Stimulated activated effector memory CD8-positive, alpha-beta T cell treated with anti-CD3 and anti-CD28 coated beads, Interleukin-12 subunit alpha, Interleukin-12 subunit beta, amount 100 ng/mL, for 72 hours (primary cell): ENCODE data around the gene POMGNT1.

Experiments used
- ATAC-seq: fragments of 150-1000 bp; cut with Tn5 transposase; 2 replicates; pipeline ENCODE4 v1.10.0; 2021
- DNase-seq, 2 donors: peaks; one replicate each; pipeline ENCODE4 v3.0.0; 2021 to 2022; ENCODE audit warnings: low spot score in 2 of 2
- H3K27ac Mint-ChIP-seq: one replicate; pipeline ENCODE4 v1.8.0; 2022; ENCODE audit warnings: mild to moderate bottlenecking, mixed read lengths
- H3K36me3 Mint-ChIP-seq: one replicate; pipeline ENCODE4 v1.8.0; 2022; ENCODE audit warnings: mild to moderate bottlenecking, mixed read lengths
- H3K4me1 Mint-ChIP-seq: one replicate; pipeline ENCODE4 v1.8.0; 2022; ENCODE audit warnings: mixed read lengths
- H3K4me3 Mint-ChIP-seq: one replicate; pipeline ENCODE4 v1.8.0; 2022; ENCODE audit warnings: mild to moderate bottlenecking, mixed read lengths
- H3K9me3 Mint-ChIP-seq: one replicate; pipeline ENCODE4 v1.8.0; 2022; ENCODE audit warnings: mixed read lengths

POMGNT1 gene

GRCh38 chr1:46180082-46180616 is 18.1 kb downstream of the POMGNT1 start:
- H3K4me1 Mint-ChIP-seq = peaks cover 16% of the 10 kb centered on the region
- H3K9me3 Mint-ChIP-seq = no peaks in the 10 kb centered on the region
- DNase-seq (no peak), ATAC-seq (no peak)
- H3K36me3 Mint-ChIP-seq = no peaks in the 10 kb centered on the region
- no peak overlapping the region for H3K4me3 Mint-ChIP-seq
- H3K27ac Mint-ChIP-seq = no peak overlapping the region

- H3K36me3 Mint-ChIP-seq = no peaks in the 10 kb centered on the region
- H3K4me3 Mint-ChIP-seq = no peak overlapping the region
- DNase-seq (peak; percentile 44 to 77), ATAC-seq (peak; percentile 76)
- H3K4me1 Mint-ChIP-seq = peaks cover 8% of the 10 kb centered on the region
- no peaks in the 10 kb centered on the region for H3K9me3 Mint-ChIP-seq
- no peak overlapping the region for H3K27ac Mint-ChIP-seq
Measured at GRCh38 chr1:46179138-46180081, 18.8 kb downstream of the POMGNT1 start.

- no peaks in the 10 kb centered on the region for H3K36me3 Mint-ChIP-seq
- no peaks in the 10 kb centered on the region for H3K9me3 Mint-ChIP-seq
- ATAC-seq = no peak
- no peak within 1 kb of the TSS for H3K27ac Mint-ChIP-seq
- H3K4me3 Mint-ChIP-seq = no peak within 1 kb of the TSS
- no peak for DNase-seq
- H3K4me1 Mint-ChIP-seq = no peaks in the 10 kb centered on the region
Measured at GRCh38 chr1:46176211-46176865, 21.9 kb downstream of the POMGNT1 start, which contains the start of gene P3R3URF. TSS of gene P3R3URF (minus strand) at chr1:46176488. CDS start at chr1:46176471, 17 bp downstream.

GRCh38 chr1:46175243-46175642 is 23.0 kb downstream of the POMGNT1 start:
- no peaks in the 10 kb centered on the region for H3K4me1 Mint-ChIP-seq
- ATAC-seq (peak; percentile 75), DNase-seq (no peak)
- no peak overlapping the region for H3K27ac Mint-ChIP-seq
- no peaks in the 10 kb centered on the region for H3K9me3 Mint-ChIP-seq
- no peak overlapping the region for H3K4me3 Mint-ChIP-seq
- no peaks in the 10 kb centered on the region for H3K36me3 Mint-ChIP-seq

- Mint-ChIP-seq H3K27ac (no peak within 1 kb of the TSS), H3K36me3 (no peaks in the 10 kb centered on the region), H3K4me3 (no peak within 1 kb of the TSS), H3K9me3 (no peaks in the 10 kb centered on the region), H3K4me1 (no peaks in the 10 kb centered on the region)
- no peak for DNase-seq
- ATAC-seq = peak; percentile 8
Measured at GRCh38 chr1:46174448-46175231, 23.6 kb downstream of the POMGNT1 start, which contains the start of gene TSPAN1. TSS of gene TSPAN1 (plus strand) at chr1:46175087. CDS start at chr1:46181108, 6,021 bp downstream.

- H3K27ac Mint-ChIP-seq = no peak overlapping the region
- DNase-seq (no peak), ATAC-seq (no peak)
- H3K4me3 Mint-ChIP-seq = no peak overlapping the region
- H3K9me3 Mint-ChIP-seq = no peaks in the 10 kb centered on the region
- no peaks in the 10 kb centered on the region for H3K36me3 Mint-ChIP-seq
- H3K4me1 Mint-ChIP-seq = no peaks in the 10 kb centered on the region
Measured at GRCh38 chr1:46173361-46173856, 24.8 kb downstream of the POMGNT1 start.

- no peak for ATAC-seq
- H3K4me1 Mint-ChIP-seq = peaks cover 6% of the 10 kb centered on the region
- no peak for DNase-seq
- H3K27ac Mint-ChIP-seq = no peak overlapping the region
- no peaks in the 10 kb centered on the region for H3K9me3 Mint-ChIP-seq
- no peaks in the 10 kb centered on the region for H3K36me3 Mint-ChIP-seq
- H3K4me3 Mint-ChIP-seq = no peak overlapping the region
Measured at GRCh38 chr1:46172321-46172720, 25.9 kb downstream of the POMGNT1 start.

- H3K27ac Mint-ChIP-seq = no peak overlapping the region
- no peak for ATAC-seq
- no peak for DNase-seq
- H3K4me3 Mint-ChIP-seq = no peak overlapping the region
- H3K4me1 Mint-ChIP-seq = peaks cover 10% of the 10 kb centered on the region
- H3K9me3 Mint-ChIP-seq = no peaks in the 10 kb centered on the region
- no peaks in the 10 kb centered on the region for H3K36me3 Mint-ChIP-seq
Measured at GRCh38 chr1:46171871-46172270, 26.4 kb downstream of the POMGNT1 start.

- Mint-ChIP-seq H3K9me3 (no peaks in the 10 kb centered on the region), H3K4me1 (peaks cover 15% of the 10 kb centered on the region), H3K36me3 (no peaks in the 10 kb centered on the region), H3K4me3 (no peak overlapping the region), H3K27ac (no peak overlapping the region)
- ATAC-seq = no peak
- DNase-seq = no peak
Measured at GRCh38 chr1:46171351-46171750, 26.9 kb downstream of the POMGNT1 start.

- Mint-ChIP-seq H3K36me3 (no peaks in the 10 kb centered on the region), H3K9me3 (no peaks in the 10 kb centered on the region)
Measured at GRCh38 chr1:46169811-46170454, 28.3 kb downstream of the POMGNT1 start.

GRCh38 chr1:46168477-46168876 is 29.8 kb downstream of the POMGNT1 start:
- H3K36me3 Mint-ChIP-seq = no peaks in the 10 kb centered on the region
- H3K4me1 Mint-ChIP-seq = peaks cover 17% of the 10 kb centered on the region
- no peak overlapping the region for H3K4me3 Mint-ChIP-seq
- ATAC-seq (no peak), DNase-seq (no peak)
- no peak overlapping the region for H3K27ac Mint-ChIP-seq
- H3K9me3 Mint-ChIP-seq = no peaks in the 10 kb centered on the region

More at GRCh38 chr1:46169811-46170454, 28.3 kb downstream of the POMGNT1 start:
- Mint-ChIP-seq H3K27ac (no peak overlapping the region), H3K4me1 (peaks cover 17% of the 10 kb centered on the region), H3K4me3 (no peak overlapping the region)
- no peak for DNase-seq
- no peak for ATAC-seq

- Mint-ChIP-seq H3K36me3 (no peaks in the 10 kb centered on the region), H3K9me3 (no peaks in the 10 kb centered on the region), H3K4me1 (peaks cover 17% of the 10 kb centered on the region), H3K27ac (peak overlapping the region; percentile 97), H3K4me3 (peak overlapping the region; percentile 84)
- ATAC-seq (peak; percentile 65), DNase-seq (peak; percentile 26 to 69)
Measured at GRCh38 chr1:46166521-46167462, 31.4 kb downstream of the POMGNT1 start.

GRCh38 chr1:46160212-46160611 is 38.0 kb downstream of the POMGNT1 start:
- Mint-ChIP-seq H3K27ac (no peak overlapping the region), H3K36me3 (no peaks in the 10 kb centered on the region), H3K4me3 (no peak overlapping the region), H3K9me3 (no peaks in the 10 kb centered on the region), H3K4me1 (no peaks in the 10 kb centered on the region)
- ATAC-seq = no peak
- DNase-seq = no peak
